Erythroblast (primary cell): ENCODE measurements around the gene MKKS.
"Not testable (repeated sequence)": the region's sequence is repeated elsewhere in the genome, so short reads cannot be mapped to it uniquely, and the experiment has no call there.

Source experiments
- DNase-seq, 2 experiments: peaks; one replicate each; lab custom pipeline; 2025; lab: John Stamatoyannopoulos, UW
- GATA1 ChIP-seq: IDR thresholded peaks from 2 replicates; pipeline ENCODE4 v1.6.1; 2011; ENCODE audit warnings: low read depth, mild to moderate bottlenecking, control low read depth, low read length, moderate library complexity
- POLR2A ChIP-seq: IDR thresholded peaks from 2 replicates; pipeline ENCODE4 v1.6.1; 2011; ENCODE audit warnings: mild to moderate bottlenecking, low read length

MKKS gene

GRCh38 chr20:10415013-10415650 lies 18.9 kb downstream of the MKKS start:
- no peak for DNase-seq
- TF ChIP-seq GATA1 (no peak), POLR2A (no peak)

GRCh38 chr20:10412591-10413408 lies 21.2 kb downstream of the MKKS start:
- TF ChIP-seq POLR2A (no peak), GATA1 (no peak)
- no peak for DNase-seq

GRCh38 chr20:10411673-10412072 lies 22.3 kb downstream of the MKKS start:
- DNase-seq = no peak
- TF ChIP-seq POLR2A (no peak), GATA1 (no peak)

- no peak for DNase-seq
These were observed 25.8 kb downstream of the MKKS start for GRCh38 chr20:10408108-10408813.

GRCh38 chr20:10404959-10405530 lies 29.0 kb downstream of the MKKS start:
- TF ChIP-seq GATA1 = no peak
- no peak for DNase-seq

More at GRCh38 chr20:10408108-10408813, 25.8 kb downstream of the MKKS start:
- no peak for TF ChIP-seq GATA1
- no peak for TF ChIP-seq POLR2A

GRCh38 chr20:10404023-10404628 lies 29.9 kb downstream of the MKKS start:
- TF ChIP-seq POLR2A (no peak), GATA1 (no peak)
- no peak for DNase-seq

GRCh38 chr20:10402938-10403608 lies 30.9 kb downstream of the MKKS start:
- TF ChIP-seq POLR2A (no peak), GATA1 (no peak)

GRCh38 chr20:10398834-10399369 lies 35.1 kb downstream of the MKKS start:
- no peak for DNase-seq
- no peak for TF ChIP-seq POLR2A
- no peak for TF ChIP-seq GATA1

More at GRCh38 chr20:10402938-10403608, 30.9 kb downstream of the MKKS start:
- DNase-seq = no peak

GRCh38 chr20:10394752-10395151 lies 39.3 kb downstream of the MKKS start:
- DNase-seq = not testable (repeated sequence)

- TF ChIP-seq POLR2A (no peak), GATA1 (no peak)
- no peak for DNase-seq
These were observed 43.3 kb downstream of the MKKS start for GRCh38 chr20:10390709-10391108.

GRCh38 chr20:10388597-10388996 lies 45.4 kb downstream of the MKKS start:
- DNase-seq = no peak
- no peak for TF ChIP-seq POLR2A

GRCh38 chr20:10387686-10388085 lies 46.3 kb downstream of the MKKS start:
- no peak for TF ChIP-seq POLR2A
- no peak for TF ChIP-seq GATA1
- DNase-seq = no peak
